Astrocyte of the spinal cord (primary cell): ENCODE data around the gene ZBTB42.

Experiments
- DNase-seq: peaks from one replicate; pipeline ENCODE4 v3.0.0; 2011; ENCODE audit warnings: low read depth, low spot score
- H3K4me3 ChIP-seq: 2 replicates; pipeline ENCODE4 v1.5.1; 2011; ENCODE audit warnings: low read depth, mild to moderate bottlenecking, low read length, moderate library complexity
- in situ Hi-C: cut with HindIII; loops from 2 replicates; pipeline ENCODE4 v1.10.0; 2017; ENCODE audit warnings: low sequenced_read_pairs
- TF ChIP-seq, protein P1 (sequence below): IDR thresholded peaks from 2 replicates; pipeline ENCODE4 v1.5.1; 2012; ENCODE audit warnings: low read depth, mild to moderate bottlenecking, low read length, inconsistent platforms

Gene ZBTB42

DNA sequence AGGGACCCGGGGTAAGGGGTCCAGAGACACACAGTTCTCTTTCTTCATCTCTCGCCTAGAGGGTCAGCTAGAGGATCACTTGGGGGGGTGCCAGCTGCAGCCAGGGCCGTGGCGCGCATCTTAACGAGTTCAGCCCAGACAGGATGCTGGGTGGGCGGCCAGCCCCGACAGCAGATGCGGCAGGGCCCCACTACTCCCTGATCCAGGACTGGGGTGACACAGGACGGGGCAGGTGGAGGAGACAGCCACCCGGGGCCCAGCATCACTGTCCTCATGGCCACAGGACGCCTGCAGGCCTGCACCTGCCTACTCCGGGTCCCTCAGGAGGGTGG, 18.1 kb upstream of the ZBTB42 start:
- DNase-seq, result no peak
- in situ Hi-C loops, result no loop called here
- no peak overlapping the region for H3K4me3 ChIP-seq
- TF ChIP-seq, protein P1, sequence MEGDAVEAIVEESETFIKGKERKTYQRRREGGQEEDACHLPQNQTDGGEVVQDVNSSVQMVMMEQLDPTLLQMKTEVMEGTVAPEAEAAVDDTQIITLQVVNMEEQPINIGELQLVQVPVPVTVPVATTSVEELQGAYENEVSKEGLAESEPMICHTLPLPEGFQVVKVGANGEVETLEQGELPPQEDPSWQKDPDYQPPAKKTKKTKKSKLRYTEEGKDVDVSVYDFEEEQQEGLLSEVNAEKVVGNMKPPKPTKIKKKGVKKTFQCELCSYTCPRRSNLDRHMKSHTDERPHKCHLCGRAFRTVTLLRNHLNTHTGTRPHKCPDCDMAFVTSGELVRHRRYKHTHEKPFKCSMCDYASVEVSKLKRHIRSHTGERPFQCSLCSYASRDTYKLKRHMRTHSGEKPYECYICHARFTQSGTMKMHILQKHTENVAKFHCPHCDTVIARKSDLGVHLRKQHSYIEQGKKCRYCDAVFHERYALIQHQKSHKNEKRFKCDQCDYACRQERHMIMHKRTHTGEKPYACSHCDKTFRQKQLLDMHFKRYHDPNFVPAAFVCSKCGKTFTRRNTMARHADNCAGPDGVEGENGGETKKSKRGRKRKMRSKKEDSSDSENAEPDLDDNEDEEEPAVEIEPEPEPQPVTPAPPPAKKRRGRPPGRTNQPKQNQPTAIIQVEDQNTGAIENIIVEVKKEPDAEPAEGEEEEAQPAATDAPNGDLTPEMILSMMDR, result no peak

DNA sequence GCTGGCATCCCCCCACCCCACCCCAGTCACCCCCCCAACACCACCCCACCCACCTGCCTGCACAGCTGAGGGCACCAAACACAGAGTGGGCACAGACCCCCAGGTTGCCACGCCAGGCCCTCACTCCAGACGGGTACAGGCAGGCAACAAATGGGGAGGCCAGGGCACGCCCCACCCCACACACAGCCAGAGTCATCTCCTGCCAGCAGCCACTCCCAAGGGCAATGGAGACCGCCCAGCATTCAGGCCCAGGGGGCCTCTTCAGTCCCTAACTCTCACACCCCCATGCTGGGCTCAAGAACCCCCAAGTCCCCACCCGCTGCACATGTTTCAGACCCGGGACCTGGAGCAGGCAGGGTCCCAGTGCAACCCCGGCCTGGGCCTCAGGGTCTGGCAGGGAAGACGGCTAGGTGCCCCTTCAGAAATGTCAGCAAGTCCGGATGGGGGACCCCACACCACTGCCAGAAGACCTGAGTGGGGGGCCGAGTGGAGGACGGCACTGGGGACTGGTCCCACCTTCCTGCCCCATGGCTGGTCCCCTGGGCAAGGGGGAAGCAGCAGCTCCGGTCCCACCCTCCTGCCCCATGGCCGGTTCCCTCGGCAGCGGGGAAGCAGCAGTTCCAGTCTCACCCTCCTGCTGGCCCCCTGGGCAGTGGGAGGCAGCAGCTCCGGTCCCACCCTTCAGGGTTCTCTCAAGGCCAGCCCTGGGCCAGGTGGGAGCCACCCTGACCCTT, 17.2 kb upstream of the ZBTB42 start:
- in situ Hi-C loops, result no loop called here
- TF ChIP-seq, protein P1, result no peak
- H3K4me3 ChIP-seq, result no peak overlapping the region
- no peak for DNase-seq

DNA sequence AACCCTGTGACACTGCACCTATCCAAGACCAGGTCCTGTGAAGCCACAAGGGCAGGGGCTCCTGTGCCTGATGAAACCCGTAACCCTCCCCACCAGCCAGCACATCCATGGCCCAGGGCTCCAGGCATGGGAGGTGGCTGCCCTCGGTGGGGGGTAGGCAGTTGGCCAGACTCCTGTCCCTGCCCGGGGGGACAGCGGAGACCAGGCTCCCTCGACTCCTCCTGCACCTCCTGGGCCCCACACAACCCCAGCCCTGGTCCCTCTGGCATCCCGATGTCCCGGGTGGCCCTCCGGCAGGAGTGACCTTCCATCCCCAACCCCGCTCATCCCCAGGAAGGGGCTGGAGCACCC, 16.7 kb upstream of the ZBTB42 start:
- no peak overlapping the region for H3K4me3 ChIP-seq
- no peak for DNase-seq

DNA sequence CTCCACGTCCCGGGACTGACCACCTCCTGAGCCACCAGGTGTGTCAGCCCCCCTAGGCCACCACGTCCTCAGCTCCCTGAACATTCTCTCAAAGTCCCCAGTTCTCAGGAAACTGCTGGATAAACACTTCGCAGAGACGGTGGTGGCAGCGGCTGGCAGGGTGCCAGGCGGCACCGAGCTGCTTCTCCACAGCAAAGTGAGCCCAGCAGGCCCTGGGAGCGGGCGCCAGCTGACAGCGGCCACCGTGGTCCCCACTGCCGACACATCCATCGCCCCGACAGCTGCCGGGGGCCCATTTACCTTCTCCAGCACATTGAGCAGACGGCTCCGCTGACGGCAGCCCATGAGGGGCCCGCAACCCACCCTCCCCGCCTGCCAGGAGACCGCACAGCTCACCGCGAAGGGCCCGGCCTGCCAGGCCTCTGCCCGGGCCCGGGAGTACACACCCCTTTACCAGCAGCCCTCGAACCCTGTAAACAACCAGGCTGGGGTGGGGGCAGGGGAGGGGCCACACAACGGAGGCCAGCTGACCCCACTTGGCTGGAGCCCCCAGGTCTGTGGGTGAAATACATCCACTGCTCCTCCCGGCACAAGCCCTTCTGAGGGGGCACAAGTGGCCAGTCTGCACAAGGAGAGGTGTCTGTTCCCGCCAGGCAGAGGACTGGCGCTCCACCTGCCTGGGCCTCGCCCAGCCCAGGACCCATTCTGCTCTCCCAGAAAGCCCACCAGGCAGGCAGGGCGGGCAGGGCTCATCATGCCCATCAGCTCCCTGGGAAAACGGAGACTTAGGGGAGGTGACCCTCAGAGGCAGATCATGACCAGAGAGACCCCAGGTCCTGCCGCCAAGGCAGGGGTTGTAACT, 15.8 kb upstream of the ZBTB42 start:
- TF ChIP-seq, protein P1, result no peak
- DNase-seq, result no peak
- no peak overlapping the region for H3K4me3 ChIP-seq
- in situ Hi-C loops, result no loop called here

More for the DNA sequence above, 16.7 kb upstream of the ZBTB42 start:
- TF ChIP-seq, protein P1, result no peak
- in situ Hi-C loops, result no loop called here

DNA sequence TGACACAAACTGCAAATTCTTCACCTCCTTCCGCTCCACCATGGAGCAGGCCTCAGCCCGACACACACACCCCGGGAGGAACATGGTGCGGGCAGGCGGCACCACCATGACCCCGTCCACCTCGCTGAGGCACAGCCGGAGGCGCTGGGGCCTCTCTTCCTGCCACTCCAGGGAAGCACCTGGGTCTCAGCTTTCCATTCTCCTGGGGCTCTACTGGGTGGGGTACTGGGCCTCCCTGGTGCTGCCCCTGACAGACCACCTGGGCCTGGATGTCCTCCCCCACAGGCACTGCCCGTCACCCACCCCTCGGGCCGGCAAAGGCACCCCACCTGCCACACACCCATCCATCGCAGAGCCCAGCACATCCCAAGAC, 15.2 kb upstream of the ZBTB42 start:
- H3K4me3 ChIP-seq, result no peak overlapping the region
- TF ChIP-seq, protein P1, result no peak
- in situ Hi-C loops, result no loop called here
- DNase-seq, result no peak

DNA sequence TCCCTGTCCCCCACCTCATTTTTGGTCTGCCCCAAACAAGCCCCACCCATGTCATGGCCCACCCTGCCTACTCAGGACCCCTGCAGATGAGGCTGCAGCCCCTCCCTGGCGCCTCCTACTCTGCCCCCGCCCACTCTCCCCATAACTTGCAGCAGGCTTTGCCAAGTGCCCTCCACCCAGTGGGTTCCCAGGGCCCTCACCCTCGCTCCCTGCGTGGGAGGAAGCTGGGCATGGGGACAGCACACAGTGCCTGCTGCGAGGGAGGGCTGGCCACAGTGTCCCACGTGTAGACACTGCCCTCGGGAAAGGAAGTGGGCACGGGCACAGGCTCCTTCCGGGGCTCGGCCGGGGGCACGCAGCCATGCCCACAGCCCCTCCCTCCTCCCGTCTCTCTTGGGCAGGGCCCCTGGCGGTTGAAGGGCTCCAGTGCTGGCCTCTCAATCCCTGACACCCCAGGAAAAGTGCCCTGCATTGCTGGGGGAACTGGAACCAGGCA, 14.8 kb upstream of the ZBTB42 start:
- DNase-seq, result no peak
- in situ Hi-C loops, result no loop called here
- no peak overlapping the region for H3K4me3 ChIP-seq
- TF ChIP-seq, protein P1, result no peak
